H1 (cell line): Measurements from ENCODE around the gene GLUD1. TPM values are rescaled to one million over a fixed set of nuclear protein-coding genes. Genes with fewer than 3 reads are reported as not detected.

Source experiments
- CTCF ChIA-PET: fragments of 300-600 bp; sonication (Branson Sonifier 250); formaldehyde crosslinking; loops from one replicate; lab custom pipeline; 2021; ENCODE audit not compliant: partially characterized antibody; lab: Charles Lee
- POLR2A ChIA-PET: fragments of 300-600 bp; sonication (Branson Sonifier 250); formaldehyde crosslinking; loops from one replicate; lab custom pipeline; 2021; ENCODE audit warnings: inconsistent platforms; ENCODE audit not compliant: partially characterized antibody; lab: Charles Lee
- DNase-seq, 2 experiments: peaks; one replicate each; pipeline versions ENCODE4 v3.0.0 to v3.0.0-alpha.2; 2010 to 2022; ENCODE audit warnings: low spot score in 2 of 2, low read depth in 1 of 2, mixed read lengths in 1 of 2
- FAIRE-seq: peaks from 2 replicates; lab custom pipeline; 2011; peaks lifted over from hg19 to GRCh38; lab: Jason Lieb, UNC
- H2AFZ ChIP-seq: 2 replicates; pipeline ENCODE4 v1.8.1; 2012; ENCODE audit warnings: low read length, inconsistent platforms
- H2AK5ac ChIP-seq: 2 replicates; pipeline ENCODE4 v1.6.1; 2013; ENCODE audit warnings: low read depth, low read length
- H2BK120ac ChIP-seq: replicated peaks from 2 replicates; pipeline ENCODE3; 2013; ENCODE audit warnings: low read depth, low read length, inconsistent platforms
- H2BK12ac ChIP-seq: 2 replicates; pipeline ENCODE4 v1.6.1; 2013; ENCODE audit warnings: low read depth, low read length
- H2BK15ac ChIP-seq: 2 replicates; pipeline ENCODE4 v1.6.1; 2013; ENCODE audit warnings: low read length
- H2BK20ac ChIP-seq: 2 replicates; pipeline ENCODE4 v1.6.1; 2013; ENCODE audit warnings: low read length
- H2BK5ac ChIP-seq: 2 replicates; pipeline ENCODE4 v1.6.1; 2013; ENCODE audit warnings: low read depth, low read length
- H3K14ac ChIP-seq: 2 replicates; pipeline ENCODE4 v1.6.1; 2013; ENCODE audit warnings: inconsistent platforms; ENCODE audit not compliant: insufficient read length
- H3K18ac ChIP-seq: 2 replicates; pipeline ENCODE4 v1.6.1; 2013; ENCODE audit warnings: low read length; ENCODE audit errors: extremely low read depth
- H3K23ac ChIP-seq: 2 replicates; pipeline ENCODE4 v1.6.1; 2013; ENCODE audit warnings: inconsistent platforms; ENCODE audit not compliant: insufficient read length
- H3K23me2 ChIP-seq: 2 replicates; pipeline ENCODE4 v1.6.1; 2013; ENCODE audit warnings: low read depth, low read length
- H3K27ac ChIP-seq: 2 replicates; pipeline ENCODE4 v1.6.1; 2011; ENCODE audit warnings: low read depth, low read length, inconsistent platforms
- H3K27me3 ChIP-seq, 4 experiments: replicated peaks in 1 of 4; 1 replicate in 1 of 4; 2 replicates in 3 of 4; pipeline versions ENCODE4 v1.6.1 to v1.8.1; 2011 to 2013; ENCODE audit warnings: low read length in 3 of 4, mild to moderate bottlenecking in 3 of 4, inconsistent platforms in 2 of 4, mixed read lengths in 2 of 4, moderate library complexity in 1 of 4; ENCODE audit not compliant: control insufficient read depth in 3 of 4, insufficient read depth in 3 of 4; ENCODE audit errors: extremely low read depth in 1 of 4
- H3K36me3 ChIP-seq, 4 experiments: 2 replicates each; pipeline versions ENCODE4 v1.6.1 to v1.8.1; 2011 to 2013; ENCODE audit warnings: mild to moderate bottlenecking in 4 of 4, low read length in 3 of 4, moderate library complexity in 2 of 4, control low read depth in 1 of 4, inconsistent platforms in 1 of 4; ENCODE audit not compliant: insufficient read depth in 4 of 4, control insufficient read depth in 2 of 4
- H3K4ac ChIP-seq: replicated peaks from 2 replicates; pipeline ENCODE3; 2013; ENCODE audit warnings: low read length, low read depth, mixed read lengths, inconsistent platforms; ENCODE audit not compliant: insufficient read length
- H3K4me1 ChIP-seq, 4 experiments: replicated peaks in 1 of 4; 1 replicate in 1 of 4; 2 replicates in 3 of 4; pipeline versions ENCODE4 v1.6.1 to v1.8.1; 2011 to 2013; ENCODE audit warnings: low read length in 3 of 4, inconsistent platforms in 2 of 4, mixed read lengths in 1 of 4; ENCODE audit not compliant: insufficient read depth in 4 of 4, control insufficient read depth in 3 of 4
- H3K4me2 ChIP-seq, 2 experiments: 2 replicates each; pipeline versions ENCODE4 v1.6.1 to v1.8.1; 2011 to 2013; ENCODE audit warnings: low read depth in 2 of 2, low read length in 2 of 2, control low read depth in 1 of 2, inconsistent platforms in 1 of 2, mild to moderate bottlenecking in 1 of 2; ENCODE audit not compliant: insufficient read depth in 1 of 2
- H3K4me3 ChIP-seq, 4 experiments: fragments of 200-600, 300-600 bp in 1 of 4; sonication (generic), shearing (Covaris generic), sonication (Bioruptor Twin) in 1 of 4; 2 replicates each; pipeline versions ENCODE4 v1.5.1 to v1.8.1; 2011 to 2016; ENCODE audit warnings: low read length in 4 of 4, low read depth in 3 of 4, control low read depth in 2 of 4, inconsistent platforms in 2 of 4, mild to moderate bottlenecking in 2 of 4, mixed read lengths in 1 of 4, moderate library complexity in 1 of 4; ENCODE audit not compliant: insufficient read depth in 2 of 4; ENCODE audit errors: extremely low read depth in 1 of 4
- H3K56ac ChIP-seq: replicated peaks from 2 replicates; pipeline ENCODE3; 2013; ENCODE audit warnings: low read depth, mild to moderate bottlenecking, mixed read lengths, low read length, inconsistent platforms; ENCODE audit not compliant: insufficient read length
- H3K79me1 ChIP-seq: 2 replicates; pipeline ENCODE4 v1.6.1; 2013; ENCODE audit warnings: low read depth, low read length, control low read depth
- H3K79me2 ChIP-seq, 2 experiments: 2 replicates each; pipeline versions ENCODE4 v1.6.1 to v1.8.1; 2012 to 2013; ENCODE audit warnings: low read length in 2 of 2, mild to moderate bottlenecking in 2 of 2, inconsistent platforms in 1 of 2; ENCODE audit not compliant: insufficient read depth in 2 of 2, control insufficient read depth in 1 of 2
- H3K9ac ChIP-seq, 4 experiments: replicated peaks in 1 of 4; 1 replicate in 1 of 4; 2 replicates in 3 of 4; pipeline versions ENCODE4 v1.6.1 to v1.8.1; 2011 to 2013; ENCODE audit warnings: low read depth in 3 of 4, low read length in 3 of 4, control low read depth in 2 of 4, mild to moderate bottlenecking in 2 of 4, moderate library complexity in 2 of 4, inconsistent platforms in 1 of 4; ENCODE audit errors: extremely low read depth in 1 of 4
- H3K9me3 ChIP-seq, 2 experiments: 2 replicates each; pipeline versions ENCODE4 v1.6.1 to v1.8.1; 2012 to 2013; ENCODE audit warnings: mild to moderate bottlenecking in 2 of 2, moderate library complexity in 2 of 2, control low read depth in 1 of 2, inconsistent platforms in 1 of 2, low read depth in 1 of 2, low read length in 1 of 2, mixed read lengths in 1 of 2; ENCODE audit not compliant: insufficient read depth in 2 of 2
- H4K20me1 ChIP-seq, 2 experiments: replicated peaks in 1 of 2; 2 replicates each; pipeline versions ENCODE3 to v1.8.1; 2011 to 2013; ENCODE audit warnings: inconsistent platforms in 2 of 2, low read length in 2 of 2, mild to moderate bottlenecking in 1 of 2; ENCODE audit not compliant: insufficient read depth in 2 of 2, control insufficient read depth in 1 of 2
- H4K5ac ChIP-seq: 2 replicates; pipeline ENCODE4 v1.6.1; 2013; ENCODE audit warnings: low read length, low read depth, mixed read lengths, inconsistent platforms; ENCODE audit not compliant: insufficient read length
- H4K8ac ChIP-seq: 2 replicates; pipeline ENCODE4 v1.8.0; 2013; ENCODE audit warnings: mild to moderate bottlenecking, moderate library complexity, low read length, inconsistent platforms; ENCODE audit not compliant: insufficient read depth; ENCODE audit errors: extremely low read depth
- H4K91ac ChIP-seq: replicated peaks from 2 replicates; pipeline ENCODE3; 2013; ENCODE audit warnings: low read length, mixed read lengths, inconsistent platforms; ENCODE audit not compliant: insufficient read length
- BACH1 ChIP-seq: IDR thresholded peaks from 2 replicates; pipeline ENCODE4 v1.6.1; 2012; ENCODE audit warnings: low read length, improper control_type of control experiment
- CHD1 ChIP-seq: IDR thresholded peaks from 2 replicates; pipeline ENCODE4 v1.6.1; 2012; ENCODE audit warnings: low read depth, low read length, improper control_type of control experiment
- EGR1 ChIP-seq: IDR thresholded peaks from 2 replicates; pipeline ENCODE4 v1.6.1; 2011; ENCODE audit warnings: low read depth, low read length, borderline replicate concordance
- EP300 ChIP-seq, 2 experiments: IDR thresholded peaks; 1 replicate in 1 of 2; 2 replicates in 1 of 2; pipeline ENCODE4 v1.6.1; 2011 to 2012; ENCODE audit warnings: low read depth in 2 of 2, low read length in 2 of 2, mild to moderate bottlenecking in 2 of 2, borderline replicate concordance in 1 of 2, inconsistent platforms in 1 of 2, moderate library complexity in 1 of 2
- HDAC6 ChIP-seq: IDR thresholded peaks from one replicate; pipeline ENCODE4 v1.7.1; 2012; ENCODE audit warnings: low read depth, mild to moderate bottlenecking, inconsistent platforms, low read length, moderate library complexity
- POLR2AphosphoS5 ChIP-seq: IDR thresholded peaks from 2 replicates; pipeline ENCODE4 v1.6.1; 2011; ENCODE audit warnings: low read depth, low read length
- SAP30 ChIP-seq: fragments of 300-600 bp; sonication (generic); IDR thresholded peaks from 2 replicates; pipeline ENCODE4 v1.7.1; 2012; ENCODE audit warnings: low read length, moderate library complexity, mild to moderate bottlenecking, inconsistent platforms; ENCODE audit not compliant: insufficient read depth, insufficient replicate concordance
- WGBS, 2 experiments: shearing (Covaris generic) in 1 of 2; methylation state at CpG; one replicate each; pipeline versions ENCODE4 v1.1.6 to v1.1.7; 2013 to 2015; ENCODE audit warnings: low lambda C conversion rate in 2 of 2, mixed read lengths in 2 of 2, inconsistent platforms in 1 of 2, low coverage in 1 of 2, missing lambda C conversion rate in 1 of 2; ENCODE audit not compliant: insufficient replicate concordance in 2 of 2, insufficient coverage in 1 of 2, insufficient read length in 1 of 2; ENCODE audit errors: extremely low coverage in 1 of 2, missing lambda C conversion rate in 1 of 2; 5-methylcytosine and 5-hydroxymethylcytosine counted together
- polyA plus RNA-seq, 7 experiments: library from polyadenylated mRNA; depleted of rRNA in 3 of 7; stranded (reverse) in 5 of 7; unstranded in 2 of 7; fragments of >200 nt in 5 of 7; fragments of 200-250 nt in 2 of 7; gene quantifications; 1 replicate in 5 of 7; 2 replicates in 1 of 7; 4 replicates in 1 of 7; pipeline versions ENCODE4 v1.2.1 to v1.2.3, GENCODE V29; 2011 to 2013; ENCODE audit warnings: missing spikeins in 2 of 7, mixed read lengths in 2 of 7
- total RNA-seq: library from RNA; stranded (reverse); fragmentation: NEBNext Ultra II Directional; extraction: Animal tissue kit (Norgen Biotek cat#: 25700); gene quantifications from 2 replicates; pipeline ENCODE4 v1.2.1, GENCODE V29; 2021
- TF ChIP-seq, protein P1 (sequence below), 3 experiments: IDR thresholded peaks; 1 replicate in 2 of 3; 2 replicates in 1 of 3; pipeline versions ENCODE4 v1.5.1 to v1.6.1; 2011; ENCODE audit warnings: low read length in 3 of 3, mild to moderate bottlenecking in 3 of 3, inconsistent platforms in 2 of 3, low read depth in 1 of 3, moderate library complexity in 1 of 3; ENCODE audit not compliant: insufficient read depth in 1 of 3; ENCODE audit errors: control extremely low read depth in 1 of 3
- TF ChIP-seq, protein P2 (sequence below): IDR thresholded peaks from 2 replicates; pipeline ENCODE4 v1.6.1; 2011; ENCODE audit warnings: low read length, improper control_type of control experiment

GLUD1 gene
- total and polyA plus RNA-seq, 2 of the 8 experiments (the other 6 are each of a cell fraction or from before 2014, with no cell fraction given) = 41.0 to 96.2 TPM

DNA sequence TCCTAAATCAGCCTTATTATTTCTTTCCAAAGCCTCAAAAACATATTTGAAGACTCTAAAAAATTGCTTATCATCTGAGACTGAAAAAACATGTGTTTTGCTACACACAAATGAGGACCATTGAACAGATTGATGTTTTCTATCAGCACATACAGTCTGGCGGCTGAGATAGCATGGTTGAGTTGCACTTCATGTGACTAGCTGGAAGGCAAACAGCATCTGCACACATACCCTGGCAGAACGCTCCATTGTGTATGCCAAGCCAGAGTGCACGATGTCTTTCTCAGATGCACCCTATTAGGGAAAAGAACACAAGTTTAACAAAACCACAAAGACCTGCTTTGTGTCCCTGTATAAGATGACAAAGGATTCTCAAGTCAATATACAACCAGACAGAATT lies 41.5 kb downstream of the GLUD1 start:
- Histone ChIP-seq H3K4ac (no peak overlapping the region), H2BK12ac (no peak overlapping the region), H3K79me1 (no peaks in the 10 kb centered on the region), H2BK120ac (no peak overlapping the region), H3K9ac (no peak overlapping the region), H3K14ac (no peak overlapping the region), H2BK5ac (no peak overlapping the region), H4K5ac (no peak overlapping the region), H2AK5ac (no peak overlapping the region), H3K9me3 (no peaks in the 10 kb centered on the region), H3K79me2 (no peaks in the 10 kb centered on the region), H3K4me3 (no peak overlapping the region), H4K20me1 (no peaks in the 10 kb centered on the region), H3K56ac (no peak overlapping the region), H3K27me3 (no peaks in the 10 kb centered on the region), H3K36me3 (peaks cover 0 to 51% (median 23%) of the 10 kb centered on the region in 4 experiments; a peak in 7 of 8 replicates), H3K23me2 (no peaks in the 10 kb centered on the region), H2BK15ac (no peak overlapping the region), H3K18ac (no peak overlapping the region), H2AFZ (no peak overlapping the region), H3K4me2 (no peak overlapping the region), H3K27ac (no peak overlapping the region), H2BK20ac (no peak overlapping the region), H3K23ac (no peak overlapping the region), H3K4me1 (no peaks in the 10 kb centered on the region), H4K8ac (no peak overlapping the region), H4K91ac (no peak overlapping the region)
- POLR2A ChIA-PET = interaction anchor here (1.3 kb wide), 1 partner anchor 10 kb away, joined by 4 read pairs; no protein-coding TSS in a partner anchor
- FAIRE-seq (no peak), DNase-seq (no peak)
- CTCF ChIA-PET = interaction anchor here (1.2 to 4.6 kb wide), 4 partner anchors 76 to 114 kb away, joined by 3 to 23 read pairs (median 6); no protein-coding TSS in a partner anchor
- WGBS, 2 experiments = 96% methylated on average over 3 of the region's 3 CpGs; no CpG with 5 or more reads in 1 of the 2 experiments
- no peak for TF ChIP-seq EGR1
- TF ChIP-seq POLR2AphosphoS5 = no peak
- TF ChIP-seq CHD1 = no peak
- TF ChIP-seq, protein P1, sequence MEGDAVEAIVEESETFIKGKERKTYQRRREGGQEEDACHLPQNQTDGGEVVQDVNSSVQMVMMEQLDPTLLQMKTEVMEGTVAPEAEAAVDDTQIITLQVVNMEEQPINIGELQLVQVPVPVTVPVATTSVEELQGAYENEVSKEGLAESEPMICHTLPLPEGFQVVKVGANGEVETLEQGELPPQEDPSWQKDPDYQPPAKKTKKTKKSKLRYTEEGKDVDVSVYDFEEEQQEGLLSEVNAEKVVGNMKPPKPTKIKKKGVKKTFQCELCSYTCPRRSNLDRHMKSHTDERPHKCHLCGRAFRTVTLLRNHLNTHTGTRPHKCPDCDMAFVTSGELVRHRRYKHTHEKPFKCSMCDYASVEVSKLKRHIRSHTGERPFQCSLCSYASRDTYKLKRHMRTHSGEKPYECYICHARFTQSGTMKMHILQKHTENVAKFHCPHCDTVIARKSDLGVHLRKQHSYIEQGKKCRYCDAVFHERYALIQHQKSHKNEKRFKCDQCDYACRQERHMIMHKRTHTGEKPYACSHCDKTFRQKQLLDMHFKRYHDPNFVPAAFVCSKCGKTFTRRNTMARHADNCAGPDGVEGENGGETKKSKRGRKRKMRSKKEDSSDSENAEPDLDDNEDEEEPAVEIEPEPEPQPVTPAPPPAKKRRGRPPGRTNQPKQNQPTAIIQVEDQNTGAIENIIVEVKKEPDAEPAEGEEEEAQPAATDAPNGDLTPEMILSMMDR (IDR thresholded peaks at IDR 0.05; ENCODE audit: control extremely low read depth in 1 of 3, insufficient read depth in 1 of 3, low read depth in 1 of 3, low read length in 3 of 3) = no peak
- TF ChIP-seq, protein P2, sequence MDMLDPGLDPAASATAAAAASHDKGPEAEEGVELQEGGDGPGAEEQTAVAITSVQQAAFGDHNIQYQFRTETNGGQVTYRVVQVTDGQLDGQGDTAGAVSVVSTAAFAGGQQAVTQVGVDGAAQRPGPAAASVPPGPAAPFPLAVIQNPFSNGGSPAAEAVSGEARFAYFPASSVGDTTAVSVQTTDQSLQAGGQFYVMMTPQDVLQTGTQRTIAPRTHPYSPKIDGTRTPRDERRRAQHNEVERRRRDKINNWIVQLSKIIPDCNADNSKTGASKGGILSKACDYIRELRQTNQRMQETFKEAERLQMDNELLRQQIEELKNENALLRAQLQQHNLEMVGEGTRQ = no peak
- TF ChIP-seq SAP30 = no peak
- TF ChIP-seq BACH1 = no peak
- no peak for TF ChIP-seq HDAC6
- no peak for TF ChIP-seq EP300 (IDR thresholded peaks at IDR 0.05; ENCODE audit: borderline replicate concordance in 1 of 2, low read depth in 2 of 2, low read length in 2 of 2)
